ENCODE data around the gene METTL15.

- TF ChIP-seq CTCF (IDR thresholded peaks at IDR 0.05) (no peak), EP300 (IDR thresholded peaks at IDR 0.05; ENCODE audit: low read depth) (no peak)
Observed at GRCh38 chr11:28227460-28227859, 119.3 kb downstream of the METTL15 start.

Measured in transverse colon (tissue), 3 donors.